GM20000 (cell line): Measurements from ENCODE around the gene LAMA4.

Experiments
- DNase-seq: peaks from one replicate; pipeline ENCODE4 v3.0.0; 2012; ENCODE audit warnings: low spot score
- TF ChIP-seq, protein P1 (sequence below): IDR thresholded peaks from 2 replicates; pipeline ENCODE4 v1.5.1; 2012; ENCODE audit warnings: mild to moderate bottlenecking, control low read depth; ENCODE audit errors: extremely low read depth, missing control alignments

The LAMA4 gene

DNA sequence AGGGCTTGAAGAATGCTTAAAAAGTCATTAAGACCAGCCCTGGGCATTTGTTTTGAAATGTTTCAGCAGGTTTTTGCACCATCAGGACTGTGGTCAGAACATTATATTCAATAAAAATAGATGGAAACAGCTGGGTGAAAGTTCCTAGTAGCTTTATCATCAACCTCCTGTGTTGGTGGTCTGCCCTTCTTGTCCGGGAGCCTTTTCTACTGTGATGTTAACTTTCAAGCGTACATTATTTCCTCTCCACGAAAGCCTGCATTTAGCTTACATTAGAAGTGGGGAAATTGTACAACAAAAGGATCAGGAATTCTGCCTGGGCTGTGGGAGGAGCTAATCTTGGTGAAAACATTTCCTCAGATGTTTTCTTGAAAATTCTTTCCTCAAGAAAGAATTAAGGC lies 71.1 kb downstream of the LAMA4 start:
- TF ChIP-seq, protein P1, sequence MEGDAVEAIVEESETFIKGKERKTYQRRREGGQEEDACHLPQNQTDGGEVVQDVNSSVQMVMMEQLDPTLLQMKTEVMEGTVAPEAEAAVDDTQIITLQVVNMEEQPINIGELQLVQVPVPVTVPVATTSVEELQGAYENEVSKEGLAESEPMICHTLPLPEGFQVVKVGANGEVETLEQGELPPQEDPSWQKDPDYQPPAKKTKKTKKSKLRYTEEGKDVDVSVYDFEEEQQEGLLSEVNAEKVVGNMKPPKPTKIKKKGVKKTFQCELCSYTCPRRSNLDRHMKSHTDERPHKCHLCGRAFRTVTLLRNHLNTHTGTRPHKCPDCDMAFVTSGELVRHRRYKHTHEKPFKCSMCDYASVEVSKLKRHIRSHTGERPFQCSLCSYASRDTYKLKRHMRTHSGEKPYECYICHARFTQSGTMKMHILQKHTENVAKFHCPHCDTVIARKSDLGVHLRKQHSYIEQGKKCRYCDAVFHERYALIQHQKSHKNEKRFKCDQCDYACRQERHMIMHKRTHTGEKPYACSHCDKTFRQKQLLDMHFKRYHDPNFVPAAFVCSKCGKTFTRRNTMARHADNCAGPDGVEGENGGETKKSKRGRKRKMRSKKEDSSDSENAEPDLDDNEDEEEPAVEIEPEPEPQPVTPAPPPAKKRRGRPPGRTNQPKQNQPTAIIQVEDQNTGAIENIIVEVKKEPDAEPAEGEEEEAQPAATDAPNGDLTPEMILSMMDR = no peak
- DNase-seq = no peak

DNA sequence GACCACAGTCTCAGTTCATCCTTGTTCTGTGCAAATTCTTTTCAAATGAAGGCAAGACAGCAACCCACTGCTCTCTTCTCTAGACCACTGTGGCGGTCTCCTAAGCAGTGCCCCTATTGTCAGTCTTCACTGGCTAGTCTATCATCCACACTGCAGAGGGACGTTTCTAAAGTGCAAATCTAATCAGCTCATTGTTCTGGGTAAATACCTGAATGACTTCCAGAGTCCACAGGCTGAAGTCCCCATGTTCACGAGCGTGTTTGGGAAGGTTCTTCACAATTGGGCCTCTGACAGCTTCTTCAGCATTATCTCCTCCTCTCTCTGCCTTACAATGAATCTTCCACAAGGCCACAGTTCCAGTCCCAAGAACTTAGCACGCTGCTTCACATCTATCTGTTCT lies 73.2 kb downstream of the LAMA4 start:
- DNase-seq = no peak
- TF ChIP-seq, protein P1 = no peak

DNA sequence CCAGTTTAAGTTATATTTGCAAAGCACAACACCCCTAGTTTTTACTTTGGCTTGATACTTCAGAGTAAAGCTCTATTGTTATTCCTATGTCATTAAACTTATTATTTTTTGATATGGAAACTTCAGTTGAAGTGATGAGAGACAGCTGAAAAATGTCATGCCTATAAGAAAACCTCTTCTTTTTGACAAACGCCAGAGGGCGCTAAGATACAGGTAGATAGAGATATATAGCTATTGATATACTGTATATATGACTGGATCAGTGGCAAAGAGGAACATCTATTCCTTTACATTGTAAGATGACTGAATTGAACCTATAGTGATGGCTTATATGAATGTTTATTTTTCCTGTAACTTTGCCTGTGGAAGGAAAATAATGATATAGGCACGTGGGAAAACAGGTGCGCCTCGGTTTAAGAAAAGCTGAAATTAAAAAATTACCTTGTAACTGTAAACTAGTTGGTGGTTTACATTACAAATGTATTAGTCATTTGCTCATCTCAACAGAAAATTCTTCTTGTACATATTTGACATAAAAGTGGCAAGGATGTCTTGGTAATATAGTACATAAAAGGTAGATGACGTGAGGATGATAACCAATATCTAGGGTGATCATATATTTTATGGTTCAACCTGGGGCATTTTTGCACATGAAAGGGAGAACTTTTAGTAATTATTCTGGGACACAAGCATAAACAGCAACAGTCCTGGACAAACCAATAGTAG lies 74.1 kb downstream of the LAMA4 start:
- TF ChIP-seq, protein P1 = peak; percentile 28
- DNase-seq = peak; percentile 57

DNA sequence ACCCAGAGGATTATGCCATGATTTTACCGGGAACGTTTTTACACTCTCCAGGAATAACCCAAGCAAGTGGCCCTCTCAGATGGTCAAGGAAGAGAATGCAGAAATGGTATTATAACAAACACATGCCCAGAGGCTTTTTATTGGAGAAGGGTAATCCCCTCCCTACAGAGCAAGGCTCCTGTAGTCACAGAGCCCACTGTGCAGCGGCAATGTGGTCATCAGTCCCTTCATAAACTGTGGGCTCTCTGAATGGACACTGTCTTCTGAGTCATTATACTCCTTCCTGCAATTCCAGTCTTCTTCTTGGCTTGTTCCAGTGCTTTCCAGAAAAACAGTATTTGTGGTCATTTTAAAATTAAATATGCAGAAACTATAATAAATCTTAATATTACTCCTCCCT lies 74.7 kb downstream of the LAMA4 start:
- TF ChIP-seq, protein P1 = no peak
- DNase-seq = no peak

DNA sequence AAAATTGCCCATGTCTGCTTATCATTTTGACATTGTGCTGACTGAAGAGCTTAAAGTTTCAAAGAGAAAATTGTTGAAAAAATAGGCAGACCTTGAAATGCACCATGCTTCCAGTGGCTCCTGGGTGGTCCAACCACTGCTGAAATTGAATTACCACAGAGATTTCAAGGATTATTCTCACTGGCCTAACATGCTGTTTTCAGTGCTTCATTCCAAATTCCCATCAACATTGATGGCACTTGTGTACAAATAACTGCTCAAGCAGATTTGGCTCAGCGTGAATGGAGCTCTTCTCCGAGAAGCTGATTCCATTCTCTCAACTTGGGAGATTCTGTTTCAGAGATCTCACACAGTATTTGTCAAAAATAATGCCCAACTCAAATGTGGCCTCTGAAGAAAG lies 75.5 kb downstream of the LAMA4 start:
- DNase-seq = no peak
- TF ChIP-seq, protein P1 = no peak

DNA sequence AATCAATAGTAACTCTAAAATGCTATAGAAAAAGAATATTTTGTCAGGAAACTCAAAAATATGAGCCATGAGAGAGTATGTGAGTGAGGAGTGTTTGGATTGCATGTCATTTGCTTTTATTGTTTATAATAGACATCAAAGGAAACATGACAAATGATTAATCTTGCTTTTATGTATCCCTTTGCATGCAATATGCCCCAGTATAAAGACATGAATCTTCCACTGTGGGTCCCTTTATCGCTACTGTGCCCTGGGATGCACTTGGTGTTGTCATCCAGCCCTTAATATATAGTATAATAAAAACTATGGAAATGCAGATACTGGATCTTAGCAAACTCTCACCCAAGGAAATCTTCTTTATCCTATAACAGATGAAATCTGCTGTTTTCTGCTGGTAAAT lies 77.3 kb downstream of the LAMA4 start:
- no peak for DNase-seq
- TF ChIP-seq, protein P1 = no peak

DNA sequence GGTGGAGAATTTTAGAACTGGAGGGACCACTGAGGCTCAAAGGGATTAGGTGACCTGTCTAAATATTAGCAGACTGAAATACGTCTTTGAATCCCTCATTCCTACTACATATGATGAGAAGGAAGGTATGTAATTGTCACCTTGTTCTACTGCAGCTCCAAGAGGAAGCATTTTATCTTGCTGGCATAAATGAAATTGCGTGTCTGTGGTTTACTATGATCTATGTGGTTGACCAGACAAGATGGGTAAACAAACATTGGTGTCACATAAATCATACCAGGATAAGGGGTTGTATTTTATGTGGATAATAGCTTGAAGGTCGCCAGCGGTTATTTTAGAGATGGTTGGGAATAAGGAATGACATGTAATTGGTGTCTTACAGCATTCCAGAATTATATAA lies 78.2 kb downstream of the LAMA4 start:
- DNase-seq = no peak
- TF ChIP-seq, protein P1 = no peak
